Stimulated activated CD4-positive, alpha-beta T cell treated with anti-CD3 and anti-CD28 coated beads, TNF-alpha, amount 100 ng/mL, for 4 hours (primary cell): Measurements from ENCODE around the gene SIK2.
"Not testable (repeated sequence)": the region's sequence is repeated elsewhere in the genome, so short reads cannot be mapped to it uniquely, and the experiment has no call there.

Experiments
- DNase-seq, 3 experiments: peaks; one replicate each; pipeline ENCODE4 v3.0.0-alpha.2; 2020; ENCODE audit warnings: low read depth in 3 of 3

Gene SIK2

GRCh38 chr11:111759778-111760407 is 157.6 kb downstream of the SIK2 start:
- DNase-seq = no peak

- DNase-seq = no peak
These were observed 158.8 kb downstream of the SIK2 start for GRCh38 chr11:111761036-111761435.

- DNase-seq = no peak
These were observed 160.3 kb downstream of the SIK2 start for GRCh38 chr11:111762526-111762925.

GRCh38 chr11:111762981-111763643 is 160.9 kb downstream of the SIK2 start:
- DNase-seq = no peak

- no peak for DNase-seq
These were observed 162.4 kb downstream of the SIK2 start for GRCh38 chr11:111764621-111765020.

- DNase-seq = no peak
These were observed 163.2 kb downstream of the SIK2 start for GRCh38 chr11:111765320-111765983.

- DNase-seq = peak; percentile 50 to 64 (median 55)
These were observed 164.0 kb downstream of the SIK2 start, which contains the start of gene PPP2R1B for GRCh38 chr11:111765984-111766833. Gene PPP2R1B (minus strand): TSS chr11:111766389. CDS start chr11:111766361, 28 bp downstream.

GRCh38 chr11:111766834-111767142 is 164.5 kb downstream of the SIK2 start:
- DNase-seq = no peak

GRCh38 chr11:111770581-111771134 is 168.4 kb downstream of the SIK2 start:
- DNase-seq = no peak

- DNase-seq = not testable (repeated sequence)
These were observed 169.0 kb downstream of the SIK2 start for GRCh38 chr11:111771205-111771604.

- no peak for DNase-seq
These were observed 170.3 kb downstream of the SIK2 start for GRCh38 chr11:111772535-111772934.

- DNase-seq = no peak
These were observed 172.9 kb downstream of the SIK2 start for GRCh38 chr11:111774955-111775710.

- DNase-seq = no peak
These were observed 174.3 kb downstream of the SIK2 start for GRCh38 chr11:111776398-111777093.

- no peak for DNase-seq
These were observed 175.1 kb downstream of the SIK2 start for GRCh38 chr11:111777094-111778046.

GRCh38 chr11:111778047-111778558 is 175.9 kb downstream of the SIK2 start:
- DNase-seq = no peak

- DNase-seq = no peak
These were observed 176.9 kb downstream of the SIK2 start for GRCh38 chr11:111779118-111779517.
